T-helper 1 cell treated with Interleukin-12 subunit alpha and Interleukin-12 subunit beta and Interleukin-4 antibody, amounts not matched to agents 30 ng/mL and 1 ng/mL, for 36 hours (primary cell): ENCODE data around the gene SECISBP2. TPM values are rescaled to one million over a fixed set of nuclear protein-coding genes. Genes with fewer than 3 reads are reported as not detected.
"Not testable (repeated sequence)": the region's sequence is repeated elsewhere in the genome, so short reads cannot be mapped to it uniquely, and the experiment has no call there.

Experiments
- intact Hi-C: fragments of 100-400 bp; cut with micrococcal nuclease; formaldehyde crosslinking; loops from one replicate; pipeline ENCODE4 v1.15.1; 2024
- total RNA-seq: library from RNA; stranded (reverse); gene quantifications from 2 replicates; pipeline ENCODE4 v1.2.3, GENCODE V29; 2022

SECISBP2 gene, protein sequence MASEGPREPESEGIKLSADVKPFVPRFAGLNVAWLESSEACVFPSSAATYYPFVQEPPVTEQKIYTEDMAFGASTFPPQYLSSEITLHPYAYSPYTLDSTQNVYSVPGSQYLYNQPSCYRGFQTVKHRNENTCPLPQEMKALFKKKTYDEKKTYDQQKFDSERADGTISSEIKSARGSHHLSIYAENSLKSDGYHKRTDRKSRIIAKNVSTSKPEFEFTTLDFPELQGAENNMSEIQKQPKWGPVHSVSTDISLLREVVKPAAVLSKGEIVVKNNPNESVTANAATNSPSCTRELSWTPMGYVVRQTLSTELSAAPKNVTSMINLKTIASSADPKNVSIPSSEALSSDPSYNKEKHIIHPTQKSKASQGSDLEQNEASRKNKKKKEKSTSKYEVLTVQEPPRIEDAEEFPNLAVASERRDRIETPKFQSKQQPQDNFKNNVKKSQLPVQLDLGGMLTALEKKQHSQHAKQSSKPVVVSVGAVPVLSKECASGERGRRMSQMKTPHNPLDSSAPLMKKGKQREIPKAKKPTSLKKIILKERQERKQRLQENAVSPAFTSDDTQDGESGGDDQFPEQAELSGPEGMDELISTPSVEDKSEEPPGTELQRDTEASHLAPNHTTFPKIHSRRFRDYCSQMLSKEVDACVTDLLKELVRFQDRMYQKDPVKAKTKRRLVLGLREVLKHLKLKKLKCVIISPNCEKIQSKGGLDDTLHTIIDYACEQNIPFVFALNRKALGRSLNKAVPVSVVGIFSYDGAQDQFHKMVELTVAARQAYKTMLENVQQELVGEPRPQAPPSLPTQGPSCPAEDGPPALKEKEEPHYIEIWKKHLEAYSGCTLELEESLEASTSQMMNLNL
- 46.6 and 51.4 TPM in 2 replicates for total RNA-seq

- intact Hi-C loops = loop anchor here (1.0 to 10.0 kb wide), 17 partner anchors 8 to 1014 kb away; partner anchors contain the start of genes GADD45G and SEMA4D
These were observed at the start of gene SECISBP2 for GRCh38 chr9:89318123-89319014. TSS of gene SECISBP2 (plus strand) at chr9:89318500. CDS start at chr9:89318577, 77 bp downstream.

GRCh38 chr9:89273528-89274279 lies 44.6 kb upstream of the SECISBP2 start:
- intact Hi-C loops = no loop called here

GRCh38 chr9:89274838-89275237 lies 43.5 kb upstream of the SECISBP2 start:
- intact Hi-C loops = loop anchor here (5.0 kb wide), 1 partner anchor 93 kb away; no protein-coding TSS in a partner anchor

DNA sequence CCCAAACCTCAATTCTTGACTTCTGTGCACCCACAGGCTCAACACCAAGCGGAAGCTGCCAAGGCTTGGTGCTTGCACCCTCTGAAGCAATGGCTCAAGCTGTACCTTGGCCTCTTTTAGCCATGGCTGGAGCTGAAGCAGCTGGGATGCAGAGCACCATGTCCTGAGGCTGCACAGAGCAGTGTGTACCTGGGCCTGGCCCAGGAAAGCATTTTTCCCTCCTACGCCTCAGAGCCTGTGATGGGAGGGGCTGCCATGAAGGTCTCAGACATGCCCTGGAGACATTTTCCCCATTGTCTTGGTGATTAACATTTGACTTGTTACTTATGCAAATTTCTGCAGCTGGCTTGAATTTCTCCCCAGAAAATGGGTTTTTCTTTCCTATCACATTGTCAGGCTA lies 42.3 kb upstream of the SECISBP2 start:
- intact Hi-C loops = loop anchor here (5.0 kb wide), 1 partner anchor 94 kb away; no protein-coding TSS in a partner anchor

DNA sequence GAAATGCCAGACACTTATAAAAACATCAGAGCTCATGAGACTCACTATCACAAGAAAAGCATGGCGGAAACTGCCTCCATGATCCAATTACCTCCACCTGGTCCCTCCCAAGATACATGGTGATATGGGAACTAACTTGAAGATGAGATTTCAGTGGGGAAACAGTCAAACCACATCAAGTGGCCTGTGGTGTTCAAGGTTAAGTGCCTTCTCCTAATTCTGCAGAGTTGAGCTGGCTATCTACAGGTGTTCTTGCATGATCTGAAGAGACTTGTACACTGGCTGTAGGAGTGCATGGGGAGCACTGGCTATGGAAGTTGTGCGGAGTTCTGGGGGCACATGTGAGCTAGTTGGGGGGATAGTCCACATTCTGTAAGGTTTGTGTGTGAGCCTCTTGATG lies 41.3 kb upstream of the SECISBP2 start:
- intact Hi-C loops = loop anchor here (1.0 to 5.0 kb wide), 2 partner anchors 95 to 684 kb away; no protein-coding TSS in a partner anchor

DNA sequence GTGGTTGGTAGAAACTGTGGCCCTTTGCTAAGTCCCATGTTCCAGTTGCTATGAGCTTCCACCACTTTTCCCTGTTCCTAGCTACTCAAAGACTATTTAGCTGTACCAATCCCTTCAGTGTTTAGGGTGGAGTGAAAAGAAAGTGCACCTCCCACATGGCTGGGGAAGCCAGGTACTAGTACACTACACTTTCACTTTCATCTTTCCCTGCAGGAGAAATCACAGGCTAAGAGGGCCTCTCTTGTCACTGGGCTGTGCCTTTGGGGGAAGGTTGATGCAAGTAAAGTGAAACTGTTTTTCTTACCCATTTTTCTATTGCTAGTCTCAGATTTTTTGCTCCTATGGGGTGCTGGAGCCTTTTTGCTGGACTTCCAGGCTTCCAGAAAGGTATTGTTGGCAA lies 40.8 kb upstream of the SECISBP2 start:
- intact Hi-C loops = loop anchor here (1.0 to 5.0 kb wide), 2 partner anchors 95 to 684 kb away; no protein-coding TSS in a partner anchor

DNA sequence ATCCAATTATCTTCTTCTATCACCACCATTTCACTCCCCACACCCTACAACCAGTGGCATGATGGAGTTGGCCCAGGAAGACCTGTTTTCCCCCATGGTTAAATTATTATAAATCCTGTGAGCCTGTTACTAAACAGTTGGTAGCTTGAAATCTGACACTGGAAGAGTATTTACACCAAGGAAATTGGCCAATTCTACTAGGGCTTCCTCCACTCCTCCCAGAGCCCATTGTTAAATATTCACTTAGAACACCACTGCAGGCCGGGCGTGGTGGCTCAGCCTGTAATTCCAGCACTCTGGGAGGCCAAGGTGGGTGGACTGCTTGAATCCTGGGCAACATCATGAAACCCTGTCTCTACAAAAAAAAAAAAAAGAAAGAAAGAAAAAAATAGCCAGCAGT lies 39.7 kb upstream of the SECISBP2 start:
- intact Hi-C loops = loop anchor here (5.0 kb wide), 1 partner anchor 96 kb away; no protein-coding TSS in a partner anchor

GRCh38 chr9:89278997-89279739 lies 39.1 kb upstream of the SECISBP2 start:
- intact Hi-C loops = loop anchor here (5.0 kb wide), 1 partner anchor 97 kb away; no protein-coding TSS in a partner anchor

DNA sequence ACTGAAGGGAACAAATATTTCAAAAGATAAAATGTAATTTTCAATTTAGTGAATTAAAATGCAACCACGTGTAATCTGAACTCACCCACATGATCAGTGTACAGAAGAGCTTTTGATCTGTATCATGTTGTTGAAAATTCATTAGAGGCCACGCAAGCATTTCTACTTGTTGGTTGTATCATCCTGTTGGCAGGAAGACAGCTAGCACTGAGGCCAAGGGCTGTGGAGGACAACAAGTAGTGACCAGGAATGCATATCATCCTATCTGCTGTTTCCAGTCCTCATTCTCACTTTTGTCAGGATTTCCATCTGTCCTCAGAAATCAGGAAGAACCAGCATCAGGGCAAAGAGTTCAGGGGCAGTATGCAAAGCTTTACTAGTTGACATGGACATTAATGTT lies 37.2 kb upstream of the SECISBP2 start:
- intact Hi-C loops = no loop called here

- intact Hi-C loops = not testable (repeated sequence)
These were observed 35.9 kb upstream of the SECISBP2 start for GRCh38 chr9:89282248-89282968.

- intact Hi-C loops = no loop called here
These were observed 34.2 kb upstream of the SECISBP2 start for GRCh38 chr9:89284076-89284475.

GRCh38 chr9:89291741-89292140 lies 26.6 kb upstream of the SECISBP2 start:
- intact Hi-C loops = no loop called here

- intact Hi-C loops = no loop called here
These were observed 25.3 kb upstream of the SECISBP2 start for GRCh38 chr9:89293014-89293413.

DNA sequence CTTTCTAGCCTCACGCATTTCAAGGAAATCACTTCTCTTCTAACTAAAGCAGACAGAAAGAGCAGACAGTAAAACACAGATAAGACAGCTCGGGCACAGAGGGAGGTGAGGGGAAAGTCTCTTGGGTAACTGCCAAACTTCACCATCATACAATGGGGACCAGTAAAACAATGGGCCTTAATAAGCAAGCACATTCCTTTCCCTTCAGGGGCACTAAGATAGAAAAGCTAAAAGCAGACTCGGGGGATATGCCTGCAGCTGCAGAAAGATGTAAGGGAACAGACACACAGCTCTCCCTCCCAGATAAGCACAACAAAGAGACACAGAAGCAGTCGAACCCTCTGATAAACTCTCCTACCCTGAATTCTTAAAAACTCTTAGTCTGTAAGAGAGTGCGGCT lies 22.9 kb upstream of the SECISBP2 start:
- intact Hi-C loops = no loop called here

- intact Hi-C loops = not testable (repeated sequence)
These were observed 16.3 kb upstream of the SECISBP2 start for GRCh38 chr9:89301996-89302395.

DNA sequence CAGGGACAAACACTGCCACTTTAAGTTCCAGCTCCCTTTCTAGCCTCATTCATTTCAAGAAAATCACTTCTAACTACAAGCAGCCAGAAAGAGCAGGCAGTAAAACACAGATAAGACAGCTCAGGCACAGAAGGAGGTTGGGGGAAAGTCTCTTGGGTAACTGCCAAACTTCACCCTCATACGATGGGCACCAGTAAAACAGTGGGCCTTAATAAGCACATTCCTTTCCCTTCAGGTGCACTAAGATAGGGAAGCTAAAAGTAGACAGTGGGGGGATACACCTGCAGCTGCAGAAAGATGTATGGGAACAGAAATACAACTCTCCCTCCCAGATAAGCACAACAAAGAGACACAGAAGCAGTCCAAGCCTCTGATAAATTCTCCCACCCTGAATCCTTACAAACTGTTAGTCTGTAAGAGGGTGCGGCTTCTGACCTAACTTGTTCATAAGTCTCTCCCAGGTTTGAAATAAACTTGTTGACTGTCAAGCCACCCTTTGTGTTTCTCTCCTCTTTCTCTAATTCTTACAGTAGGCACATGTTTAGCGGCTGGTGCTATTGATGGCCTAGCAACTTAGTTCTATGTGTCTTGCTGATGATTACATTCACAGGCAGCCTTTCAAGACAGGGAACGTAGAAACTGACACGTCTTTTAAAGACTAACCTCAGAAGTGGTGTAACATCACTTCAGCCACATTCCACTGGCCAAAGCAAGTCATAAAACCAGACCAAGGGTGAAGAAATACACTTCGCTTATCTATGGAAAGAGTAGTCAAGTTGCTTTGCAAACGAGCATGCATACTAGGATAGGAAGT lies 14.1 kb upstream of the SECISBP2 start:
- intact Hi-C loops = no loop called here

DNA sequence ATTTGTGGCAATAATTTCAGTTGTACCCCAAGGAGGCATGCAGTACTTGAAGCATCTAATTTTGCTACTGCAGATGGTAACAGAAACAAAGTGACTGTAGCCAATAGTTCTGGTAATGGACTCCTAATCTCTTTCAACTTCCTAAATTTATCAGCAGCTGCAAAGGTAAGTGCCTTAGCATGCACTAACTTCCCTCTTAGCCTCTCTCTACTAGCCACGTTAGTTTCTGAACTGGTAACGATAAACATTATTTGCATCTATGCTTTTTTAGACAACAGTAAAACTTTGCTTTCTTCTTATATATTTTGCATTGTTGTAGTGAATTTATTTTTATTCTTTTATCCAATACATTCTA lies 13.5 kb upstream of the SECISBP2 start:
- intact Hi-C loops = no loop called here

DNA sequence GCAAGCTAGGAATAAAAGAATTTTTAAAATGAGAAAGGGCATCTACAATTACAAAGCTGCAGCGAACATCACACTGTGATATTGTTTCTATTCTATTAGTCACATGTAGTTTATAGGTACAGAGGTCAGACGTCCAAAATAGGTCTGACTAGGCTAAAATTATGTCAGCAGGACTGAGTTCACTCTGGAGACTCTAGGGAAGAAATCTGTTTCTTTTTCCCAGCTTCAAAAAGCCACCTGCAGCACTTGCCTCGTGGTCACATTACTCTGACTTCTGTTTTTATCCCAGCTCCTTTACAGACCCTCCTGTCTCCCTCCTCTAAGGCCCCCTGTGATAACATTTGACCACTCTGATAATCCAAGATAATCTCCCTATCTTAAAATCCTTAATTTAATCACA lies 12.4 kb upstream of the SECISBP2 start:
- intact Hi-C loops = no loop called here
